ENCODE measurements around the gene TMEFF2.
"Not testable (repeated sequence)": the region's sequence is repeated elsewhere in the genome, so short reads cannot be mapped to it uniquely, and the experiment has no call there.

Gene TMEFF2

GRCh38 chr2:192119536-192119935 is 75.2 kb downstream of the TMEFF2 start:
- DNase-seq (ENCODE audit: low read depth, low spot score) = no peak
- no peaks in the 10 kb centered on the region for H3K36me3 ChIP-seq (ENCODE audit: insufficient read depth, insufficient read length, low read length)
- H3K9me3 ChIP-seq (ENCODE audit: insufficient read depth, low read length) = peaks cover 5% of the 10 kb centered on the region; the same call in 1 of the 2 replicates
- no peaks in the 10 kb centered on the region for H3K4me1 ChIP-seq (ENCODE audit: insufficient read depth, insufficient read length)
- H3K4me3 ChIP-seq (ENCODE audit: insufficient read length, low read depth) = no peak overlapping the region
- no peak overlapping the region for H3K9ac ChIP-seq (ENCODE audit: insufficient read length, low read depth)
- TF ChIP-seq YY1 (IDR thresholded peaks at IDR 0.05; ENCODE audit: insufficient read depth, insufficient read length) (no peak), ZNF274 (IDR thresholded peaks at IDR 0.05; ENCODE audit: low read depth, low read length) (no peak)
- no peaks in the 10 kb centered on the region for H3K27me3 ChIP-seq (ENCODE audit: insufficient read depth, insufficient read length)

GRCh38 chr2:192117705-192118104 is 77.0 kb downstream of the TMEFF2 start:
- DNase-seq (ENCODE audit: low read depth, low spot score) = no peak
- Histone ChIP-seq H3K4me1 (ENCODE audit: insufficient read depth, insufficient read length) (no peaks in the 10 kb centered on the region), H3K4me3 (ENCODE audit: insufficient read length, low read depth) (no peak overlapping the region), H3K27me3 (ENCODE audit: insufficient read depth, insufficient read length) (no peaks in the 10 kb centered on the region), H3K36me3 (ENCODE audit: insufficient read depth, insufficient read length, low read length) (no peaks in the 10 kb centered on the region), H3K9me3 (ENCODE audit: insufficient read depth, low read length) (peaks cover 12% of the 10 kb centered on the region), H3K9ac (ENCODE audit: insufficient read length, low read depth) (no peak overlapping the region)
- TF ChIP-seq SUZ12 (IDR thresholded peaks at IDR 0.05; ENCODE audit: extremely low read depth, insufficient read depth, insufficient read length) = no peak
- no peak for TF ChIP-seq YY1 (IDR thresholded peaks at IDR 0.05; ENCODE audit: insufficient read depth, insufficient read length)
- no peak for TF ChIP-seq ZNF274 (IDR thresholded peaks at IDR 0.05; ENCODE audit: low read depth, low read length)

GRCh38 chr2:192111536-192111935 is 83.2 kb downstream of the TMEFF2 start:
- not testable (repeated sequence) for H3K36me3 ChIP-seq (ENCODE audit: insufficient read depth, insufficient read length, low read length); DNase-seq (ENCODE audit: low read depth, low spot score); H3K9ac ChIP-seq (ENCODE audit: insufficient read length, low read depth); H3K4me1 ChIP-seq (ENCODE audit: insufficient read depth, insufficient read length); H3K27me3 ChIP-seq (ENCODE audit: insufficient read depth, insufficient read length); H3K4me3 ChIP-seq (ENCODE audit: insufficient read length, low read depth)
- peaks cover 28% of the 10 kb centered on the region for H3K9me3 ChIP-seq (ENCODE audit: insufficient read depth, low read length)

GRCh38 chr2:192099742-192100141 is 95.0 kb downstream of the TMEFF2 start:
- H3K9me3 ChIP-seq (ENCODE audit: insufficient read depth, low read length) = no peaks in the 10 kb centered on the region
- no peak for TF ChIP-seq ZNF274 (IDR thresholded peaks at IDR 0.05; ENCODE audit: low read depth, low read length)
- no peak for TF ChIP-seq YY1 (IDR thresholded peaks at IDR 0.05; ENCODE audit: insufficient read depth, insufficient read length)
- TF ChIP-seq SUZ12 (IDR thresholded peaks at IDR 0.05; ENCODE audit: extremely low read depth, insufficient read depth, insufficient read length) = no peak
- H3K27me3 ChIP-seq (ENCODE audit: insufficient read depth, insufficient read length) = no peaks in the 10 kb centered on the region
- no peak for DNase-seq (ENCODE audit: low read depth, low spot score)
- no peaks in the 10 kb centered on the region for H3K4me1 ChIP-seq (ENCODE audit: insufficient read depth, insufficient read length)
- no peak overlapping the region for H3K4me3 ChIP-seq (ENCODE audit: insufficient read length, low read depth)
- H3K36me3 ChIP-seq (ENCODE audit: insufficient read depth, insufficient read length, low read length) = no peaks in the 10 kb centered on the region
- no peak overlapping the region for H3K9ac ChIP-seq (ENCODE audit: insufficient read length, low read depth)

- DNase-seq (ENCODE audit: low read depth, low spot score) = no peak
- Histone ChIP-seq H3K27me3 (ENCODE audit: insufficient read depth, insufficient read length) (no peaks in the 10 kb centered on the region), H3K9me3 (ENCODE audit: insufficient read depth, low read length) (no peaks in the 10 kb centered on the region), H3K36me3 (ENCODE audit: insufficient read depth, insufficient read length, low read length) (no peaks in the 10 kb centered on the region), H3K4me3 (ENCODE audit: insufficient read length, low read depth) (no peak overlapping the region), H3K4me1 (ENCODE audit: insufficient read depth, insufficient read length) (no peaks in the 10 kb centered on the region), H3K9ac (ENCODE audit: insufficient read length, low read depth) (no peak overlapping the region)
- TF ChIP-seq YY1 (IDR thresholded peaks at IDR 0.05; ENCODE audit: insufficient read depth, insufficient read length) = no peak
- TF ChIP-seq SUZ12 (IDR thresholded peaks at IDR 0.05; ENCODE audit: extremely low read depth, insufficient read depth, insufficient read length) = no peak
- no peak for TF ChIP-seq ZNF274 (IDR thresholded peaks at IDR 0.05; ENCODE audit: low read depth, low read length)
Measured at GRCh38 chr2:192098814-192099491, 95.8 kb downstream of the TMEFF2 start.

- no peak for DNase-seq (ENCODE audit: low read depth, low spot score)
- H3K9me3 ChIP-seq (ENCODE audit: insufficient read depth, low read length) = no peaks in the 10 kb centered on the region
- no peaks in the 10 kb centered on the region for H3K36me3 ChIP-seq (ENCODE audit: insufficient read depth, insufficient read length, low read length)
- no peaks in the 10 kb centered on the region for H3K27me3 ChIP-seq (ENCODE audit: insufficient read depth, insufficient read length)
- no peak overlapping the region for H3K4me3 ChIP-seq (ENCODE audit: insufficient read length, low read depth)
- TF ChIP-seq SUZ12 (IDR thresholded peaks at IDR 0.05; ENCODE audit: extremely low read depth, insufficient read depth, insufficient read length) (no peak), ZNF274 (IDR thresholded peaks at IDR 0.05; ENCODE audit: low read depth, low read length) (no peak), YY1 (IDR thresholded peaks at IDR 0.05; ENCODE audit: insufficient read depth, insufficient read length) (no peak)
- H3K9ac ChIP-seq (ENCODE audit: insufficient read length, low read depth) = no peak overlapping the region
- H3K4me1 ChIP-seq (ENCODE audit: insufficient read depth, insufficient read length) = no peaks in the 10 kb centered on the region
Measured at GRCh38 chr2:192091476-192091875, 103.3 kb downstream of the TMEFF2 start.

GRCh38 chr2:192090911-192091310 is 103.8 kb downstream of the TMEFF2 start:
- no peaks in the 10 kb centered on the region for H3K9me3 ChIP-seq (ENCODE audit: insufficient read depth, low read length)
- H3K27me3 ChIP-seq (ENCODE audit: insufficient read depth, insufficient read length) = no peaks in the 10 kb centered on the region
- H3K36me3 ChIP-seq (ENCODE audit: insufficient read depth, insufficient read length, low read length) = no peaks in the 10 kb centered on the region
- TF ChIP-seq SUZ12 (IDR thresholded peaks at IDR 0.05; ENCODE audit: extremely low read depth, insufficient read depth, insufficient read length) (no peak), ZNF274 (IDR thresholded peaks at IDR 0.05; ENCODE audit: low read depth, low read length) (no peak), YY1 (IDR thresholded peaks at IDR 0.05; ENCODE audit: insufficient read depth, insufficient read length) (no peak)
- no peak overlapping the region for H3K4me3 ChIP-seq (ENCODE audit: insufficient read length, low read depth)
- no peaks in the 10 kb centered on the region for H3K4me1 ChIP-seq (ENCODE audit: insufficient read depth, insufficient read length)
- DNase-seq (ENCODE audit: low read depth, low spot score) = no peak
- H3K9ac ChIP-seq (ENCODE audit: insufficient read length, low read depth) = no peak overlapping the region

Measured in NT2/D1 (cell line).